Endothelial cell of umbilical vein (primary cell): ENCODE data around the gene AWAT2. TPM values are rescaled to one million over a fixed set of nuclear protein-coding genes. Genes with fewer than 3 reads are reported as not detected.

Source experiments
- BruUV-seq: library from RNA; stranded (reverse); fragments of 400-500 nt; replicated peaks from 2 replicates; lab custom pipeline; 2021; lab: Mats Ljungman, UMichigan
- CTCF ChIA-PET: fragments of 300-600, 350-600 bp; sonication (Branson Sonifier 250); formaldehyde crosslinking; loops from one replicate; lab custom pipeline; 2021; ENCODE audit warnings: antibody characterized with exemption, inconsistent platforms; lab: Charles Lee
- POLR2A ChIA-PET: fragments of 300-600, 350-600 bp; sonication (Branson Sonifier 250); formaldehyde crosslinking; loops from one replicate; lab custom pipeline; 2021; ENCODE audit warnings: antibody characterized with exemption, inconsistent platforms; lab: Charles Lee
- DNase-seq: peaks from one replicate; pipeline ENCODE4 v3.0.0-alpha.2; 2011; ENCODE audit warnings: low read depth, low spot score
- FAIRE-seq: peaks from 2 replicates; lab custom pipeline; 2011; peaks lifted over from hg19 to GRCh38; lab: Jason Lieb, UNC
- H2AFZ ChIP-seq: 2 replicates; pipeline ENCODE4 v1.6.0; 2012; ENCODE audit warnings: low read depth, low read length, control low read depth, inconsistent platforms
- H3K27ac ChIP-seq: 2 replicates; pipeline ENCODE4 v1.5.1; 2011; ENCODE audit warnings: low read depth, mild to moderate bottlenecking, control low read depth, low read length, moderate library complexity; ENCODE audit not compliant: insufficient read depth
- H3K27me3 ChIP-seq, 2 experiments: 2 replicates each; pipeline versions ENCODE4 v1.6.0 to v1.6.1; 2011; ENCODE audit warnings: low read length in 2 of 2, mixed read lengths in 1 of 2; ENCODE audit not compliant: control insufficient read depth in 2 of 2, insufficient read depth in 2 of 2
- H3K36me3 ChIP-seq, 2 experiments: 2 replicates in 1 of 2; 3 replicates in 1 of 2; pipeline ENCODE4 v1.5.1; 2011; ENCODE audit warnings: low read length in 2 of 2, mild to moderate bottlenecking in 1 of 2, moderate library complexity in 1 of 2; ENCODE audit not compliant: control insufficient read depth in 2 of 2, insufficient read depth in 2 of 2; ENCODE audit errors: extremely low read depth in 1 of 2
- H3K4me1 ChIP-seq: 3 replicates; pipeline ENCODE4 v1.5.1; 2011; ENCODE audit warnings: mild to moderate bottlenecking, low read length; ENCODE audit not compliant: control insufficient read depth, insufficient read depth; ENCODE audit errors: extremely low read depth
- H3K4me2 ChIP-seq: 2 replicates; pipeline ENCODE4 v1.6.1; 2011; ENCODE audit warnings: low read length, control low read depth, mixed read lengths; ENCODE audit not compliant: insufficient read depth
- H3K4me3 ChIP-seq, 3 experiments: fragments of 200-600 bp in 1 of 3; sonication (generic), shearing (Covaris generic) in 1 of 3; replicated peaks in 1 of 3; 2 replicates each; pipeline ENCODE4 v1.5.1; 2011 to 2016; ENCODE audit warnings: control low read depth in 3 of 3, low read length in 3 of 3, mild to moderate bottlenecking in 2 of 3, inconsistent platforms in 1 of 3, low read depth in 1 of 3, moderate library complexity in 1 of 3; ENCODE audit not compliant: insufficient read depth in 1 of 3
- H3K79me2 ChIP-seq: 2 replicates; pipeline ENCODE4 v1.6.0; 2012; ENCODE audit warnings: low read length, inconsistent platforms; ENCODE audit not compliant: control insufficient read depth, insufficient read depth
- H3K9ac ChIP-seq: replicated peaks from 2 replicates; pipeline ENCODE3; 2011; ENCODE audit warnings: low read length, control low read depth; ENCODE audit not compliant: insufficient read depth; ENCODE audit errors: extremely low read depth
- H3K9me1 ChIP-seq: replicated peaks from 3 replicates; pipeline ENCODE4 v1.6.0; 2011; ENCODE audit warnings: mild to moderate bottlenecking, low read length; ENCODE audit not compliant: control insufficient read depth, insufficient read depth; ENCODE audit errors: extremely low read depth
- H3K9me3 ChIP-seq: replicated peaks from 2 replicates; pipeline ENCODE4 v1.5.1; 2012; ENCODE audit warnings: low read length, inconsistent platforms; ENCODE audit not compliant: control insufficient read depth, insufficient read depth
- H4K20me1 ChIP-seq: replicated peaks from 2 replicates; pipeline ENCODE3; 2011; ENCODE audit warnings: mild to moderate bottlenecking, low read length; ENCODE audit not compliant: control insufficient read depth, insufficient read depth; ENCODE audit errors: extremely low read depth
- CTCF ChIP-seq, 2 donors: IDR thresholded peaks; 1 replicate in 1 of 2; 2 replicates in 1 of 2; pipeline ENCODE4 v1.5.1; 2011; ENCODE audit warnings: low read length in 2 of 2, mild to moderate bottlenecking in 2 of 2, moderate library complexity in 2 of 2, control low read depth in 1 of 2, inconsistent platforms in 1 of 2, low read depth in 1 of 2; ENCODE audit not compliant: insufficient read depth in 1 of 2; ENCODE audit errors: extremely low read depth in 1 of 2
- EZH2 ChIP-seq: IDR thresholded peaks from 2 replicates; pipeline ENCODE4 v1.6.1; 2012; ENCODE audit warnings: borderline replicate concordance, low read depth, mild to moderate bottlenecking, moderate library complexity, low read length, inconsistent platforms; ENCODE audit not compliant: severe bottlenecking
- GATA2 ChIP-seq: IDR thresholded peaks from 2 replicates; pipeline ENCODE4 v1.7.0; 2011; ENCODE audit warnings: low read depth, mild to moderate bottlenecking, moderate library complexity, mixed read lengths, low read length; ENCODE audit not compliant: insufficient read length, insufficient read depth
- JUN ChIP-seq: IDR thresholded peaks from 2 replicates; pipeline ENCODE4 v1.6.1; 2011; ENCODE audit warnings: borderline replicate concordance, low read depth; ENCODE audit not compliant: insufficient read length, insufficient read depth
- MYC ChIP-seq: IDR thresholded peaks from one replicate; pipeline ENCODE4 v1.6.1; 2011; ENCODE audit warnings: mild to moderate bottlenecking, low read depth, low read length
- POLR2A ChIP-seq: IDR thresholded peaks from 2 replicates; pipeline ENCODE4 v1.6.1; 2012; ENCODE audit warnings: low read depth, mild to moderate bottlenecking, control low read depth, low read length
- POLR2AphosphoS5 ChIP-seq: IDR thresholded peaks from 2 replicates; pipeline ENCODE4 v1.6.1; 2012; ENCODE audit warnings: low read depth, mild to moderate bottlenecking, control low read depth, low read length, moderate library complexity; ENCODE audit not compliant: insufficient read depth
- dilution Hi-C: fragments of 300-500 bp; cut with MboI; formaldehyde crosslinking; loops from one replicate; pipeline ENCODE4 v1.15.0; 2019; ENCODE audit warnings: low sequenced_read_pairs; ENCODE audit not compliant: extremely low pct_ligation_motif_present
- intact Hi-C: fragments of 100-400 bp; cut with micrococcal nuclease; formaldehyde crosslinking; loops from one replicate; pipeline ENCODE4 v1.10.0; 2022
- polyA plus RNA-seq, 4 experiments: library from polyadenylated mRNA; depleted of rRNA in 3 of 4; stranded (reverse) in 3 of 4; unstranded in 1 of 4; fragments of >200 nt; gene quantifications; 2 replicates each; pipeline versions ENCODE4 v1.2.1 to v1.2.3, GENCODE V29; 2011 to 2012; ENCODE audit warnings: missing spikeins in 1 of 4
- total RNA-seq: library from RNA; stranded (reverse); gene quantifications from 2 replicates; pipeline ENCODE4 v1.2.3, GENCODE V29; 2021
- TF ChIP-seq, protein P1 (sequence below): IDR thresholded peaks from 2 replicates; pipeline ENCODE4 v1.6.1; 2011; ENCODE audit not compliant: insufficient read depth, insufficient read length

Gene AWAT2
- total and polyA plus RNA-seq, 2 donors (not counting 3 experiments of a cell fraction or from before 2014, with no cell fraction given): 0.20 to 0.29 TPM

GRCh38 chrX:70007946-70008345 lies 41.8 kb downstream of the AWAT2 start:
- Histone ChIP-seq H3K4me1 (no peaks in the 10 kb centered on the region), H3K27ac (no peak overlapping the region), H4K20me1 (no peaks in the 10 kb centered on the region), H3K36me3 (no peaks in the 10 kb centered on the region), H3K9me3 (no peaks in the 10 kb centered on the region), H3K9ac (no peak overlapping the region), H2AFZ (no peak overlapping the region), H3K79me2 (no peaks in the 10 kb centered on the region), H3K27me3 (no peaks in the 10 kb centered on the region), H3K9me1 (no peaks in the 10 kb centered on the region), H3K4me2 (no peak overlapping the region), H3K4me3 (no peak overlapping the region)
- POLR2A ChIA-PET: no interaction called here
- TF ChIP-seq MYC: no peak
- TF ChIP-seq EZH2: no peak
- no peak for TF ChIP-seq GATA2
- BruUV-seq: no TSS peak
- CTCF ChIA-PET: no interaction called here
- FAIRE-seq (no peak), DNase-seq (no peak)
- intact Hi-C loops: no loop called here
- dilution Hi-C loops: no loop called here

DNA sequence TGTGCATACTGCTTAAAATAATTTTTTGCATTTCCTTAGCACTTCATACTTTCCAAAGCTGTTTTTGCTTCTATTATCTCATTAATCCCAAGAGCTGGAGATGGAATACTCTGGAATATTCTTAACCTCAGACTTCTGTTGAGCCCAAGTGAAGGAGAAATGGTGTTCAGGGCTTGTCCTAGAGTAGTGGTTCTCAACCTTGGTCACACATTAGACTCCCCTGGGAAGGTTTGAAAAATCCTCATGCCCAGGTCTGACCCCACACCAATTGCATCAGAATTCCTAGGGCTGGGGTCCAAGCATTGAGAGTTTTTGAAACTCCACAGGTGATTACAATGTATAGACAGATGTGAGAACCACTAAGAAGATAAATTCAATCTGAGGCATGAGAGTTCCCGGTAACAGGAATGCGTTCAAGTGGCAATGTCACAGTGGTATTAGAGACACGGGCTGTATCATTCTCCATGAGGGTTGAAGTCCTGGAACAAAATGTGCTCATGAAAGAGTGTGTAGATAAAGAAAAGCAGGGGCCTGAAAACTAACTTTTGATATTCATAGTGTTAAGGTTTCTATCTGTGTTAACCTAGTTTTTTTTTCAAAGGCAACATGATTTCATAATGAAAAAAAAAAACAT lies 47.9 kb downstream of the AWAT2 start:
- no peaks in the 10 kb centered on the region for H3K4me1 ChIP-seq
- no peak overlapping the region for H3K27ac ChIP-seq
- H3K4me3 ChIP-seq: no peak overlapping the region
- H3K9me1 ChIP-seq: no peaks in the 10 kb centered on the region
- no peak overlapping the region for H3K4me2 ChIP-seq
- FAIRE-seq (no peak), DNase-seq (no peak)
- ChIA-PET POLR2A (no interaction called here), CTCF (no interaction called here)
- no peak overlapping the region for H3K9ac ChIP-seq
- H3K27me3 ChIP-seq: no peaks in the 10 kb centered on the region
- no peak overlapping the region for H2AFZ ChIP-seq
- no peaks in the 10 kb centered on the region for H4K20me1 ChIP-seq
- intact Hi-C loops: no loop called here
- no peaks in the 10 kb centered on the region for H3K9me3 ChIP-seq
- no TSS peak for BruUV-seq
- TF ChIP-seq POLR2AphosphoS5 (no peak), POLR2A (no peak), JUN (no peak), CTCF (IDR thresholded peaks at IDR 0.05; ENCODE audit: extremely low read depth in 1 of 2, insufficient read depth in 1 of 2, low read depth in 1 of 2, low read length in 2 of 2) (no peak)
- TF ChIP-seq, protein P1, sequence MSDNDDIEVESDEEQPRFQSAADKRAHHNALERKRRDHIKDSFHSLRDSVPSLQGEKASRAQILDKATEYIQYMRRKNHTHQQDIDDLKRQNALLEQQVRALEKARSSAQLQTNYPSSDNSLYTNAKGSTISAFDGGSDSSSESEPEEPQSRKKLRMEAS: no peak
- dilution Hi-C loops: no loop called here
- no peaks in the 10 kb centered on the region for H3K36me3 ChIP-seq
- H3K79me2 ChIP-seq: no peaks in the 10 kb centered on the region
